Activated CD4-positive, alpha-beta T cell treated with anti-CD3 and anti-CD28 coated beads for 1 hour (primary cell): ENCODE results near the gene NAPSA.
"Not testable (repeated sequence)": the region's sequence is repeated elsewhere in the genome, so short reads cannot be mapped to it uniquely, and the experiment has no call there.

Experiments used
- DNase-seq: peaks from one replicate; pipeline ENCODE4 v3.0.0-alpha.2; 2020

Gene NAPSA

GRCh38 chr19:50358483-50359327 is 6.7 kb downstream of the NAPSA start:
- peak; percentile 71 for DNase-seq

- DNase-seq = peak; percentile 80
Measured at GRCh38 chr19:50357178-50358100, 8.0 kb downstream of the NAPSA start.

GRCh38 chr19:50356691-50357177 is 8.7 kb downstream of the NAPSA start:
- no peak for DNase-seq

DNA sequence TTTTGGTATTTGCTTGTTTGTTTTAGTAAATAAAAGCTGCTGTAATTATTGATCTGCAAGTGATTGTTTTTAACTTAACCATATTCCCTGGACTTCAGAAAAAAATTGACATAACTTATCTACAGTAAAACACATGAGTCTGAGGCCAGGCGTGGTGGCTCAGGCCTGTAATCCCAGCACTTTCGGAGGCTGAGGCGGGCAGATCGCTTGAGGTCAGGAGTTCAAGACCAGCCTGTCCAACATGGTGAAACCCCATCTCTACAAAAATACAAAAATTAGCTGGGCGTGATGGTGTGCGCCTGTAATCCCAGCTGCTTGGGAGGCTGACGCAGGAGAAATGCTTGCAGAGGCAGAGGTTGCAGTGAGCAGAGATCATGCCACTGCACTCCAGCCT is 12.0 kb downstream of the NAPSA start:
- not testable (repeated sequence) for DNase-seq

DNA sequence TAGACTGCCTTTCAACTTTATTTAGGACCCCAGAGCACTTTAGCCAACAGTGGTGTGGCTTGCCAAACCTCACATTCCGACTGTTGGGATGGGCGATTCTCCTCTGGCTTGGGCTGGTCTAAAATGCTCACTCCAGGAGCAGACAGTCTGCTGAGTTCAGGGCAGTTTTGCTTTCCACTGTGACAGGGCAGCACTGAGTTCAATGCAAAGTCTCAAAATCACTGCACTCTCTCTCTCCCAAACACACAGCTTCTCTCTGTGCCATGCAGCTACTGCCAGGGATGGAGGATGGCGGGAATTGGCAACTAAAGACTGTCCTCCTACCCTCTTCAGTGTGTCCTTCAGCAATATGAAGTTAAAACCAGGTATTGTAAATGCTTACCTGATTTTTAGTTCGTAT is 13.2 kb downstream of the NAPSA start:
- DNase-seq = no peak

DNA sequence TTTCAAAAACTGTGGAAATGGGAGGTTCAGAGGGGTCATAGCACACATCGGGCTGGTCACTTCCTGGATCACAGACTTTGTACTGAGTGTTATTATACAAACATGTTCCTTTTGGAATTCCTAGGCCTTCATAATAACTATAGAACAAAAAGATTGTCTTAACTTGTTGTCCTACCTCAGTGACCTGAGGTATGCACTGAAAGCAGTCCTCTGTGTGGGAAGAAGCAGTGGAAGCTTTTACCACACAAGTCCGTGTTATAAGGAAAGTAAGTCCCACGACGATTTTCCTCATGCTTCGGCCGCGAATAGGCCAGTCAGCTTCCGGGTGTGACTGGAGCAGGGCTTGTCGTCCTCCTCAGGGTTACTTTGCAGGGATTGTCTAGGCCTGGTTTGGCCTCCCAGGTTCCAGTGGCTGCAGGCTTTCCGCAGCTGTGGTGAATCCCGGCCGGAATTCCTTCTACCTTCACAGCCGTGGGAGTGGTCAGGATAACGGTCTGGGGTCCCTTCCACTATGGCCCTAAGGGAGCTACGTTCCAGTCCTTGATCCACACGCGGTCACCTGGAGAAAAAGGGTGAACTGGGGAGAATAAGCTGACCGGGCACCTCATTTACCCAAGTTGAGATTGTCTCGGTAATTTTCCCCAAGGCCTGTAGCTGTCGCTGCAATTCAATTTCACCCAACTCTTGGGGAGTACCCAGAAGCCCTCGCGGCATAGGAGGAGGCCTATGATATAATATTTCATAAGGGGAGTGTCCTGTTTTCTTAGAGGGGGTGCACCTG is 16.0 kb downstream of the NAPSA start:
- no peak for DNase-seq

DNA sequence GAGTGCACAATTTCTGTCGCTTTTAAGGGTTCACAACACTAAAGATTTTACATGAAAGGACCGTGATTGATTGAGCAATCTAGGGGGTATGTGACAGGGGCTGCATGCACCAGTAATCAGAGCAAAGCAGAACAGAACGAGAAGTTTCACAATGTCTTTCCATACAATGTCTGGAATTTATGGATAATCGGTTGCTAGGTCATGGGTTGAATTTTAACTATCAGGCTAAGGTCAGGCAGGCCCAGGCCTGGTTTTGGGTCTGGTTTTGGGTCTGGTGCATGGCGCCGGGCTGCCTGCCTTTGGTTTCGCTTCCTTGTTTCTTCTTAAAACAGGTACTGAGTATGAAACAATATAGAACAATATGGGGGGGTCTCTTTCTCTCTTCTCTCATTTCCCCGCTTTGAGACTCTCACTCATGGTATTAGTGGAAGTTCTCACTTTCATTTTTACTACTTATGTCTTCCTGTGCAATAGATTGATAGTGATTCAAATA is 18.3 kb downstream of the NAPSA start:
- not testable (repeated sequence) for DNase-seq

DNA sequence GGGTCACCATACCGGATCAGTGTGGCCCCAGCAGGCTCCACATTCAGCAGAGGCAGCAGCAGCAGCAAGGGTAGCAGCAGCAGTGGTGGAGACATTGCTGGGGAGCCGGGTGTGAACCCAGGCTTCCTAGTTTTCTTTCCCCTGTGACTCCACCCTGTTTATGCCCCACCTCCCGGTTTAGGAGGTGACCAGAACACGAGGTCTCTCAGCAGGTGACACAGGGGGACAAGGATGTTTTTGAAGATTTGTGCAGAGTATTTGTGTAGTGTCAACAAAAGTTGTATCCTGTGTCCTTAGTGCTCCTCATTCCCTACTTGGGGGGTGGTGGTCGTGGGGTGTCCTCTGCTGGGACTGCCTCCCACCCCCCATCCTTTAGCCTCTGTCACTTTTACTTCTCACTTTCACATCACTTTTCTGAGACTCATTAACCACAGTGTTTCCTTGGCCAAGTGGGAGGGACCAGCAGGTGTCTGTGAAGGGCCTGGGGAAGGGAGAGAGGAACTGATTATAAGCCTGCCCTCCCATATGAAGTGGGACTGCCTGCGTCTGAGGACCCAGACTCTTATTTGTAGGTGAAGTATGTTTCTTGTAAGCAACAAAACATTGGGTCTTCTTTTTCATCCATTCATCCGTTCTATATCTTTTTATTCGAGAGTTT is 20.6 kb downstream of the NAPSA start:
- DNase-seq = no peak

GRCh38 chr19:50341091-50341564 is 24.3 kb downstream of the NAPSA start:
- no peak for DNase-seq

DNA sequence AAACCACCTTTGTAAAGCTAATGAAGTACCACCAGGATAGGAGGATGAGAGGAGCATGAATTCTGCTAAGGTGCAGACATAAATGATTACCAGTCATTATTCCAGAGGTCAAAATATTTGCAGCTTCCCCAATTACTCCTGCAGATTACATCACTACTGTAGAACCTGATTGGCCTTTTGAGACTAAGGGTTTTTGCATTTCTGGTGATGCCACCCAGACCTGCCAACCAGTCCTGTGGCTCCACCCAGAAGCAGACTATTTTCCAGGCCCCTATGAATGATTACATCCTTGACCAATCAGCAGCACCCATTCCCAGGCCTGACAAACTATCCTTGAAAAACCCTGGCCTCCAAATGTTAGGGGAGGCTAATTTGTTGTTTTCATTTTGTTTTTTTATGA is 25.1 kb downstream of the NAPSA start:
- DNase-seq = no peak

DNA sequence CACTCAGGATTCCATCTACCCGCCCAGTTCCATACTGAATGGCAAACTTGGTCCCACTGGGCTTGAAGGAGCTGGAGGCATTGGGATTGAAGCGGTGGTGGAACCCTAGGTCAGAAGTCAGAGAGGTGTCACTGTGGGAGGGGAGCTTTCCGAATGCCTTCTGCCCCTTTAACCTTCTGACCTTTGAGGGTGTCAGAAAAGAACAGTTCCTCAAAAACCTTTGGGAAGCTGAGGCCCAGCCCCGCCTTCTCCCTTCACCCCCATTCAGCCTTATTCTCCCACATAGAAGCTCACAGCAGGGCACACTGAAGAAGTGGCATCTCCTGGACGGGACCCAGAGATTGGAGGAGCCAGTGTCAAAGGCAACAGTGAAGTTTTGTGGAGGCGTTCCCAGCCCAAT is 28.4 kb downstream of the NAPSA start:
- DNase-seq = not testable (repeated sequence)

GRCh38 chr19:50334741-50335421 is 30.6 kb downstream of the NAPSA start:
- no peak for DNase-seq

GRCh38 chr19:50333737-50334617 is 31.5 kb downstream of the NAPSA start:
- DNase-seq = peak; percentile 80

GRCh38 chr19:50333235-50333736 is 32.2 kb downstream of the NAPSA start:
- DNase-seq = peak; percentile 91

GRCh38 chr19:50332244-50333038 is 33.0 kb downstream of the NAPSA start:
- DNase-seq = no peak

GRCh38 chr19:50331994-50332243 is 33.5 kb downstream of the NAPSA start:
- DNase-seq = no peak

- DNase-seq = no peak
Measured at GRCh38 chr19:50331221-50331993, 34.0 kb downstream of the NAPSA start.

DNA sequence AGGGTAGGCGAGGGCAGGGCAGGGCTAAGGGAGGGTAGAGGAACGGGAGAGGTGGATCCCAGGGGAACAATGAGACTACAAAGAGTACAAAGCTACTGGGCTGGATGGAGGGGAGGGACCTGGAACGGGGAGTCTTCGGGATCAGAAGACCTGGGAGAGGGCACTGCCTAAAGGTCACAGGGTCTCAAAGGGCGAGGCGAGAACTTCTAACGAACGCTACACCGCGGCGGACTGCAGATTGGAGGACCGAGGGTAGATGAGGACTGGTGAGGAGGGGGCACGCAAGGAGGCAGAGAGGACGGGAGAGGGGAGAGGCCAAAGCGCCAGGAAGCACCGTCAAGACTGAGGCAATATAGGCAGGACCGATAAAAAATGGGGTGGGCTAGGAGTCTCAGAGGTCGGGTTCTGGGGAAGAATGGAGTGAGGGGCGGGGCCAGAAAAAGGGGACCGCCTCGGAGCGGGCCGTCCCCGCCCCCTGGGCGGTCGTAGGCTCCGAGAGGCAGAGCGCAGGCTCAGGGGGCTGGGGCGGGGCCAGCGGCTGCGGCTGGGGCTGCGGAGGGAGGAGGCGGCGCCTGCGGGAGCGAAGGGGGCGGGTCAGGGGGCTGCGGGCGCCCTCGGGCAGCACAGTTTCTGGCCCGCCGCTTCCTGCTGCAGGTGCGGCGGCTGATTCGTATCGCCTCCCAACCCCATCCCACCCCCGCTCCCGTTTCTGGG is 34.9 kb downstream of the NAPSA start:
- peak; percentile 75 for DNase-seq
